Neural progenitor cell (in vitro differentiated cells): Measurements from ENCODE around the gene GABBR2. TPM values are rescaled to one million over a fixed set of nuclear protein-coding genes. Genes with fewer than 3 reads are reported as not detected.

Experiments used
- DNase-seq: peaks from one replicate; pipeline ENCODE4 v3.0.0-alpha.2; 2016; ENCODE audit warnings: low spot score
- H2AFZ ChIP-seq: fragments of 200-600 bp; sonication (generic); replicated peaks from 2 replicates; pipeline ENCODE4 v1.6.1; 2016; ENCODE audit warnings: antibody characterized with exemption
- H3F3A ChIP-seq: fragments of 200-600 bp; sonication (generic); 2 replicates; pipeline ENCODE4 v1.6.1; 2016; ENCODE audit warnings: antibody characterized with exemption, low read depth
- H3K27ac ChIP-seq: fragments of 200-600 bp; sonication (generic); 2 replicates; pipeline ENCODE4 v1.5.1; 2016; ENCODE audit warnings: mild to moderate bottlenecking
- H3K27me3 ChIP-seq: fragments of 200-600 bp; sonication (generic); 2 replicates; pipeline ENCODE4 v1.6.1; 2016; ENCODE audit warnings: mild to moderate bottlenecking, moderate library complexity
- H3K36me3 ChIP-seq: fragments of 200-600 bp; sonication (generic); 2 replicates; pipeline ENCODE4 v1.5.1; 2016
- H3K4me1 ChIP-seq: fragments of 200-600 bp; sonication (generic); 2 replicates; pipeline ENCODE4 v1.6.1; 2016; ENCODE audit warnings: mixed run types
- H3K4me2 ChIP-seq: fragments of 200-600 bp; sonication (generic); 2 replicates; pipeline ENCODE4 v1.6.1; 2016
- H3K4me3 ChIP-seq: fragments of 200-600 bp; sonication (generic); 2 replicates; pipeline ENCODE4 v1.5.1; 2016
- H3K79me2 ChIP-seq: fragments of 200-600 bp; sonication (generic); 2 replicates; pipeline ENCODE4 v1.6.1; 2016; ENCODE audit warnings: low read depth
- H3K9ac ChIP-seq: fragments of 200-600 bp; sonication (generic); 2 replicates; pipeline ENCODE4 v1.6.1; 2016
- H3K9me3 ChIP-seq: fragments of 200-600 bp; sonication (generic); 2 replicates; pipeline ENCODE4 v1.5.1; 2016; ENCODE audit warnings: low read depth
- H4K20me1 ChIP-seq: fragments of 200-600 bp; sonication (generic); 2 replicates; pipeline ENCODE4 v1.6.1; 2016; ENCODE audit warnings: low read depth
- H3K27ac Mint-ChIP-seq: 3 replicates; pipeline ENCODE4 v1.8.0; 2021; ENCODE audit warnings: mixed read lengths
- H3K27me3 Mint-ChIP-seq: 2 replicates; pipeline ENCODE4 v1.8.0; 2022; ENCODE audit warnings: low read depth, mild to moderate bottlenecking, inconsistent platforms, moderate library complexity, mixed read lengths; ENCODE audit not compliant: insufficient read depth
- H3K36me3 Mint-ChIP-seq: 3 replicates; pipeline ENCODE4 v1.8.0; 2021; ENCODE audit warnings: mixed read lengths
- H3K4me1 Mint-ChIP-seq: 3 replicates; pipeline ENCODE4 v1.8.0; 2021; ENCODE audit warnings: mixed read lengths
- H3K4me3 Mint-ChIP-seq: 3 replicates; pipeline ENCODE4 v1.8.0; 2021; ENCODE audit warnings: mild to moderate bottlenecking, moderate library complexity, mixed read lengths
- H3K9me3 Mint-ChIP-seq: 3 replicates; pipeline ENCODE4 v1.8.0; 2020; ENCODE audit warnings: mixed read lengths
- EZH2 ChIP-seq: fragments of 200-600 bp; sonication (generic); IDR thresholded peaks from 2 replicates; pipeline ENCODE4 v1.6.1; 2017; ENCODE audit warnings: antibody characterized with exemption, mild to moderate bottlenecking, moderate library complexity
- EZH2phosphoT487 ChIP-seq: fragments of 200-600 bp; sonication (generic); IDR thresholded peaks from 2 replicates; pipeline ENCODE4 v1.6.1; 2017; ENCODE audit warnings: antibody characterized with exemption
- total RNA-seq: library from RNA; depleted of rRNA; stranded (reverse); fragments of >200 nt; gene quantifications from 2 replicates; pipeline ENCODE4 v1.2.3, GENCODE V29; 2015; ENCODE audit warnings: low replicate concordance
- TF ChIP-seq, protein P1 (sequence below): fragments of 200-600 bp; sonication (generic); IDR thresholded peaks from 2 replicates; pipeline ENCODE4 v1.5.1; 2017; ENCODE audit warnings: antibody characterized with exemption, mild to moderate bottlenecking

The GABBR2 gene
- total RNA-seq, 1 donor from 2014 or later = not detected

DNA sequence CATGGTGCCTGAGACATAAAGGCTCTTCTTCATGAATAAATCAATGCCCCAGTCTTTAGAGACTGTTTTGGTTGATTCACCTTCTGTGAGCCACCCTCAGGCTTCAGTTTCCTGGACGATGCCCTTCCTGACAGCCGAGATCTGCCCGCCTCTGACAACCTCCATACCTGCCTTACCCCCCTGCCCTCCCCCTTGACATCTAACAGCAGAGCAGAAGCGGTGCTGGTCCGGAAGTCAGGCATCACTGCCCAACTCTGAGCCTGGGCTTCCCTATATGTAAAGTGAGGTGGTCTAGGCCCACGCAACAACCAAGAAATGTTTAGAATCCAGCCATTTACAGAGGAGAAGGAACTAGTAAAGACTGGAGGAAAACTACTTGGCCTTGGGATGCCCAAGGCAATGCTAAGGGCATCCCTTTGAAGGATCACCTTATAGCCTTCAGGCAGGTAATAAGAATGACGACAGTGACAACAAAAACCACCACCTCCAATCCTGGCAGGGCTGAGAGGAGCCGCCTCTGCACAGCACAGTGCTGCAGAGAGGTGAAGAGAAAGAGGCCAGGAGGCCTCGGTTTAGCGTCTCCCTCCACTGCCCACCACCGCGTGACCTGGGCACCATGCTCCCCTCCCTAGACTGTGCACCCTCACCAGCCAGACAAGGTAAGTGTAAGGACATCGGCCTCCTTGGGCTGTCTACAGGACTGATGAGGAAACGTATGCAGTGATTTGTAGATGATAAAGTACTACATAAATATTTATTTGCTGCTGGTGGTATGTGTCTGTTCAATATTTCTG lies 35.3 kb upstream of the GABBR2 start:
- Mint-ChIP-seq H3K27me3 (peaks cover 6% of the 10 kb centered on the region), H3K4me1 (no peaks in the 10 kb centered on the region)

DNA sequence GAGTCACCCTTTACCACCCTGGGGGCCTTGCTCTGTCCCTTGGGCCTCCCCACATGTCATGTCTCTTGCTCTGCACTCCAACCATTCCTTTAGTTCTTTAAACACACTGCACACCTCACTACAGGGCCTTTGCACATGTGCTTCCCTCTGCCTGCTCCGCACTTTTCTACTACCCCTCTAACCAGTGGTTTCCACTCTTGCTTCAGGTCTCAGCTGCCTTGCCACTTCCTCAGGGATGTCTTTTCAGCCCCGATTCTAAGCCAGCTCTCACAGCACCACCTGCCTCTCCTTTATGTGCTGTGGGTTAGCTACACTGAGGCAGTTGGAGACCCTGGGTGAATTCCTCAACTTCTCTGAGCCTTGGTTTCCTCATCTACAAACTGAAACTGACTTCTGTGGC lies 34.6 kb upstream of the GABBR2 start:
- Histone ChIP-seq H3F3A (no peaks in the 10 kb centered on the region), H2AFZ (no peak overlapping the region), H3K4me1 (no peaks in the 10 kb centered on the region), H3K79me2 (no peaks in the 10 kb centered on the region), H3K4me2 (no peak overlapping the region), H3K4me3 (no peak overlapping the region), H3K27me3 (no peaks in the 10 kb centered on the region), H3K36me3 (no peaks in the 10 kb centered on the region), H3K9ac (no peak overlapping the region), H4K20me1 (peaks cover 3% of the 10 kb centered on the region), H3K27ac (no peak overlapping the region), H3K9me3 (no peaks in the 10 kb centered on the region)
- TF ChIP-seq, protein P1, sequence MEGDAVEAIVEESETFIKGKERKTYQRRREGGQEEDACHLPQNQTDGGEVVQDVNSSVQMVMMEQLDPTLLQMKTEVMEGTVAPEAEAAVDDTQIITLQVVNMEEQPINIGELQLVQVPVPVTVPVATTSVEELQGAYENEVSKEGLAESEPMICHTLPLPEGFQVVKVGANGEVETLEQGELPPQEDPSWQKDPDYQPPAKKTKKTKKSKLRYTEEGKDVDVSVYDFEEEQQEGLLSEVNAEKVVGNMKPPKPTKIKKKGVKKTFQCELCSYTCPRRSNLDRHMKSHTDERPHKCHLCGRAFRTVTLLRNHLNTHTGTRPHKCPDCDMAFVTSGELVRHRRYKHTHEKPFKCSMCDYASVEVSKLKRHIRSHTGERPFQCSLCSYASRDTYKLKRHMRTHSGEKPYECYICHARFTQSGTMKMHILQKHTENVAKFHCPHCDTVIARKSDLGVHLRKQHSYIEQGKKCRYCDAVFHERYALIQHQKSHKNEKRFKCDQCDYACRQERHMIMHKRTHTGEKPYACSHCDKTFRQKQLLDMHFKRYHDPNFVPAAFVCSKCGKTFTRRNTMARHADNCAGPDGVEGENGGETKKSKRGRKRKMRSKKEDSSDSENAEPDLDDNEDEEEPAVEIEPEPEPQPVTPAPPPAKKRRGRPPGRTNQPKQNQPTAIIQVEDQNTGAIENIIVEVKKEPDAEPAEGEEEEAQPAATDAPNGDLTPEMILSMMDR = no peak
- TF ChIP-seq EZH2 (no peak), EZH2phosphoT487 (no peak)
- Mint-ChIP-seq H3K9me3 (peaks cover 6% of the 10 kb centered on the region), H3K27ac (no peak overlapping the region), H3K27me3 (peaks cover 6% of the 10 kb centered on the region), H3K4me1 (no peaks in the 10 kb centered on the region), H3K4me3 (no peak overlapping the region), H3K36me3 (peaks cover 26% of the 10 kb centered on the region)
- DNase-seq = no peak

More for the DNA sequence above, 35.3 kb upstream of the GABBR2 start:
- no peak overlapping the region for H3K9ac ChIP-seq
- no peaks in the 10 kb centered on the region for H3K9me3 ChIP-seq
- H3K4me1 ChIP-seq = no peaks in the 10 kb centered on the region
- H3K4me3 ChIP-seq = no peak overlapping the region
- no peaks in the 10 kb centered on the region for H3K79me2 ChIP-seq
- no peak overlapping the region for H3K4me2 ChIP-seq
- Mint-ChIP-seq H3K9me3 (peaks cover 3% of the 10 kb centered on the region), H3K4me3 (no peak overlapping the region), H3K27ac (no peak overlapping the region), H3K36me3 (peaks cover 27% of the 10 kb centered on the region)
- H2AFZ ChIP-seq = no peak overlapping the region
- no peak for DNase-seq
- no peak overlapping the region for H3K27ac ChIP-seq
- H4K20me1 ChIP-seq = peaks cover 3% of the 10 kb centered on the region
- no peaks in the 10 kb centered on the region for H3K27me3 ChIP-seq
- TF ChIP-seq, protein P1 = no peak
- no peak for TF ChIP-seq EZH2phosphoT487
- no peak for TF ChIP-seq EZH2
- H3F3A ChIP-seq = no peaks in the 10 kb centered on the region
- H3K36me3 ChIP-seq = no peaks in the 10 kb centered on the region

DNA sequence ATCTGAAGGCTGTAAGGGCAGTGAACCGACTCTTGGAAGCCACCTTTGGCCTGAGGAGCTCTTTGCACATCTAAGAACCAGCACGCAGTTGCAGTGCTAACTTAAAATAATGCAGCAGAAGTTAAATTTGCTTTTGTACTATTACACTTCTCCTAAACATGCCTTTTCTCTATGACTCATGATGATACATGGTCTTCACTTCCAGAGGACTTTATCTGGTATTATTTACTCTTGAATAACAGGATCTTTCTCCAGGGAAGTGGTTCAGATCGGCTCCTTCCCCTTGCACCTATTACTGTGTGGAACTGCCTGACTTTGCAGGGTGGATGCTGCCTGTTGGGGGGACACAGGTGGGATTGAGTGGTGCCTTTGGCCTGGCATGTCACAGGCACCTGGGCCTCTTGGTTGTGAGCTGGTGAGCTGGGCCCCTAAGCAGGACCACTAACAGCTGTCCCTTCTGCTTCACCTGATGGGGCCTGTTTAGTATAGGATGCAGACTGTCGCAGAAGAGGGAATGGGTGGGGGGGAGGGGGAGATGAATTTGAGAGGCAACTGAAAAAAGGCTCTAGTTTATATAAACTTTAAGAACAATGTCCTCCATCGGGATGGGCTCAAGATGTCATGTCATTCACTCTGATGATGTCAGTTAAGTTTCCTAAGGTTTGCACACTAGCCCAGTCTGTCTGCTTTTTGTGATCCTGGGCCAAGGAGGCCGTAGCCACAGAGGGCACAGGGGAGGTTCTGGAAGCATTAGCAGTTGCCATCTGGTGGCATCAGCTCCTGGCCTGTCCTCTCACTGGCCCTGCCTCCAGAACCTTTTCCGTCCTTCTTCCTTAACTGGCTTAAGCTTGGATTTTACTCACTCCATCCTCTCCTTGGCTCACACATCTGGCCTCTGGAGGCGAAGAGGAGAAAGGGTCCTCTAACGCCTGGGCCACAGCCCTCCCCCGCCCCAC lies 33.9 kb upstream of the GABBR2 start:
- Mint-ChIP-seq H3K9me3 (peaks cover 10% of the 10 kb centered on the region), H3K4me1 (no peaks in the 10 kb centered on the region), H3K4me3 (no peak overlapping the region), H3K36me3 (peaks cover 30% of the 10 kb centered on the region), H3K27ac (no peak overlapping the region), H3K27me3 (peaks cover 6% of the 10 kb centered on the region)
- Histone ChIP-seq H3K36me3 (no peaks in the 10 kb centered on the region), H4K20me1 (no peaks in the 10 kb centered on the region), H3K9ac (no peak overlapping the region), H3K27ac (no peak overlapping the region), H3K9me3 (no peaks in the 10 kb centered on the region), H3K27me3 (no peaks in the 10 kb centered on the region), H3F3A (no peaks in the 10 kb centered on the region), H2AFZ (no peak overlapping the region), H3K79me2 (no peaks in the 10 kb centered on the region), H3K4me3 (no peak overlapping the region), H3K4me2 (no peak overlapping the region), H3K4me1 (no peaks in the 10 kb centered on the region)
- DNase-seq = no peak
- TF ChIP-seq EZH2 (no peak), EZH2phosphoT487 (no peak)
- TF ChIP-seq, protein P1 = no peak
